Measurements from ENCODE around the gene PPOX.

DNA sequence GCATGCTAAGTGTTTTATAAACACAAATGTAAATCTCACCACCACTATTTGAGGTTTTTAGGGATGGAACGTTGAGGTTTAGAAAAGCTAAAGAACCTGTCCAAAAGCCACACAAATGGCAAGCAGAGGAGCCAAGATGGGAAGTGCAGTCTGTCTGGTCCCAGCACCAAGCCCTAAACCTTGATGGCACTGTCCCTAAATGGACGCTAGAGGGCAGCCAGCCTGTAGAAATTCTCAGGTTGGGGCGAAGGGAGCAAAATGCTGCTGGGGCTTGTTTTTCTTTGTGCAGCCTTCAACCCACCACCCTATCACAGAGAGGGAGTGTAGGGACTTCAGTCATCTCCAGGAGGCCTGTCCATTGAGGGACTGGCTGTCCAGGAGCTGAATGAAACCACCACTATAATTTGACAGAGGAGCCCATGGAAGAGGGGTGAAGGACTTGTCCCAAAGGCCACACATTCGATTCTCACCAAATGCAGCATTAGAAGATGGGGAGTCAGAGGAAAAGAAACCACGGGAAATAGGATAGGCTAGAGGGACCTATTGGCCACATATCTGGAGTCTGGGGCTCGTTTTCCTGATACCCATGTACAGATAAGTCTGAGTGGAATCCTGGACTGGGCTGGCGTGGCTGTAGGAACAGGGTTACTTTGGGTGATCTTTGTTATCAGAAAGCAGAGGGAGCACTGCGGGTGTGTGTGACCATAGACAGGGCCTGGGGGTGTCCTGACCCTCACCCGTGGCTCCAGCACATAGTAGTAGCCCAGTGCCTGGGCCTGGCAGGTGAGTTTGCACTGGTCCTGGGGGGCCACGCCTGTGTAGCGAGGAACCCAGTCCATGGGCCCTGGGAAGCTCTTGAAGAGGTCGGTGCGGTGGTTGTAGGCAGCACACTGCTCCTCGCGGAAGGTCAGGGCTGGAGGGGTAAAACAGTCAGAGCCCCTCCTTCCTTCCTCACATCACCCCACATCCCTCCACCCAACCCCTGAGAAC, 26.5 kb downstream of the PPOX start:
- TF ChIP-seq, protein P1, sequence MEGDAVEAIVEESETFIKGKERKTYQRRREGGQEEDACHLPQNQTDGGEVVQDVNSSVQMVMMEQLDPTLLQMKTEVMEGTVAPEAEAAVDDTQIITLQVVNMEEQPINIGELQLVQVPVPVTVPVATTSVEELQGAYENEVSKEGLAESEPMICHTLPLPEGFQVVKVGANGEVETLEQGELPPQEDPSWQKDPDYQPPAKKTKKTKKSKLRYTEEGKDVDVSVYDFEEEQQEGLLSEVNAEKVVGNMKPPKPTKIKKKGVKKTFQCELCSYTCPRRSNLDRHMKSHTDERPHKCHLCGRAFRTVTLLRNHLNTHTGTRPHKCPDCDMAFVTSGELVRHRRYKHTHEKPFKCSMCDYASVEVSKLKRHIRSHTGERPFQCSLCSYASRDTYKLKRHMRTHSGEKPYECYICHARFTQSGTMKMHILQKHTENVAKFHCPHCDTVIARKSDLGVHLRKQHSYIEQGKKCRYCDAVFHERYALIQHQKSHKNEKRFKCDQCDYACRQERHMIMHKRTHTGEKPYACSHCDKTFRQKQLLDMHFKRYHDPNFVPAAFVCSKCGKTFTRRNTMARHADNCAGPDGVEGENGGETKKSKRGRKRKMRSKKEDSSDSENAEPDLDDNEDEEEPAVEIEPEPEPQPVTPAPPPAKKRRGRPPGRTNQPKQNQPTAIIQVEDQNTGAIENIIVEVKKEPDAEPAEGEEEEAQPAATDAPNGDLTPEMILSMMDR (conservative IDR thresholded peaks at IDR 0.05 in 1 of 2, IDR thresholded peaks at IDR 0.05 in 1 of 2; ENCODE audit: extremely low read depth in 1 of 2, insufficient read depth in 1 of 2, low read depth in 1 of 2, low read length in 2 of 2), result peak; percentile 91 to 94
- TF ChIP-seq EZH2 (IDR thresholded peaks at IDR 0.05; ENCODE audit: borderline replicate concordance, low read length), result no peak

Data from mammary epithelial cell (primary cell).